GM10847 (cell line): ENCODE data around the gene CNGB1.

ENCODE experiments used
- POLR2A ChIP-seq: IDR thresholded peaks from 2 replicates; pipeline ENCODE4 v1.6.1; 2011; ENCODE audit not compliant: insufficient read length; ENCODE audit errors: extremely low read depth

CNGB1 gene

DNA sequence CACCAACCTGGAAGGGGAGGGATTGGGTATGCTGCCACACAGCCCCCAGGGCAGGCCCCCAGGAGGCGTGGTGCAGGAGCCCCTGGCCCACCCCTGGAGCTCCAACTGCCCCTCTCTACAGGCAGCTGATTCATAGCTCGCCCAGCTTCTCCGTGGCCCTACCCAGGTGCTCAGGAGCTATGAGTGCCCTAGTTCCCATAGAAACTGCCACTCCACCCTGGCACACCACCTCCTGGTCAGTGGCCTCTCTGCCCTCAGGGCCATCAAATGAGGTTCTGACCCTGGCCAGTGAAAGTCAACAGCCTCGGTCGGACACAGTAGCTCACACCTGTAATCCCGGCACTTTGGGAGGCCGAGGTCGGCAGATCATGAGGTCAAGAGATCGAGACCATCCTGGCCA is 18.0 kb downstream of the CNGB1 start:
- TF ChIP-seq POLR2A = no peak

DNA sequence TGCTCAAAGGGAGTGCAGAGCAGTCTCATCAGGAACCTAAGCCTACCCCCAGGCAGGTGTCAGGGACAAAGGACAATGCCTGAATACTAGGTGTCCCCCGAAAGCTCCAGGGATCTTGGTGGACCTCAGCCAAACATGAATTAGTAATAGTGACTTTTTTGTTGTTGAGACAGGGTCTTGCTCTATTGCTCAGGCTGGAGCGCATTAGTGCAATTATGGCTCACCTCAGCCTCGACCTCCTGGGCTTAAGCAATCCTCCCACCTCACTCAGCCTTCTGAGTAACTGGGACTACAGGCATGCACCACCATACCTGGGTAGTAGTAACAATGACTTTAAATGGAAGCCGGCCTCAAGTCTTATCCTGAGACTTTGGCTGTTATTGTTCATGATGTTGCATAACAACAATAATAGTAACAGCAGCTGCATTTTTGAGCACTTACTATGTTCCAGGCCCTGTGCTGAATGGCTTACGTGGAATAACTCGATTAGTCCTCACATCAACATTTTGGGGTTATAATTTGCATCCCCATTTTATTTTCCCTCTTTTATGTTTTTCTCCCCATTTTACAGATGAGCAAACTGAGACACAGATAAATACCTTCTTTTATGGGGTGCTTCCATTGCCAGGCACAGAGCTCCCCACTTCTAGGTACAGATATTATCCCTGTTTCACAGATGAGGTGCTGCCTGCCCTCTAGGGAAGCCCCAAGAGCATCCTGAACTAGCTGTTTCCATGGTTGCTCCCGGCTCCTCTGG is 19.5 kb downstream of the CNGB1 start:
- TF ChIP-seq POLR2A = no peak

- no peak for TF ChIP-seq POLR2A
Measured at GRCh38 chr16:57950382-57950781, 20.5 kb downstream of the CNGB1 start.

DNA sequence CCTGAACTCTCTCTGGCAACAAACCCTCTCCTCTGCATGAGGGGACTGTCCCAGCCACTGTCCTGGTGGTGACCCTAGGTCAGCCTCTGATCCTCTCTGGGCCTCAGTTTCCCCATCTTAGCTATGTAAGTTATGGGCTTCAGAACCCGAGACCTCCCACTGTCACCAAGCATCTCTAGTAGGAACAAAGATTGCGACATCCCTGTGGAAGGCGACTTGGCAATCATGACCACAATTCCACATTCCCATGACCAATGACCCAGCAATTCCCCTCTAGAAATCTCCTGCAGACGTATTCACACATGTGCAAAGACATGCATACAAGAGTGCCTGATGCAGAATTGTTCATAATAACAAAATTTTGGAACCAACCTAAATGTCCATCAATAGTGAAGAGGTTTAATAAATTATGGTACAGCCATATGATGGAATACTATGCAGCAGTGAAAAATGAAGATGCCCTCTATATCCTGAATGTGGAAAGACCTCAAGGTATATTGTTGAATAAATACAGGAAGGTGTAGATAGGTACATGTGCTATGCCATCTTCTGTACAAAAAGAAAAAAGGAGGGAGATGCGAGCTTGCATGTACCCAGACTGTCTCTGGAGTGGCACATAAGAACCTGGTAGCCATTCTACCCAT is 21.2 kb downstream of the CNGB1 start:
- TF ChIP-seq POLR2A = no peak

- no peak for TF ChIP-seq POLR2A
Measured at GRCh38 chr16:57949013-57949412, 21.9 kb downstream of the CNGB1 start.

- TF ChIP-seq POLR2A = no peak
Measured at GRCh38 chr16:57948027-57948426, 22.9 kb downstream of the CNGB1 start.

DNA sequence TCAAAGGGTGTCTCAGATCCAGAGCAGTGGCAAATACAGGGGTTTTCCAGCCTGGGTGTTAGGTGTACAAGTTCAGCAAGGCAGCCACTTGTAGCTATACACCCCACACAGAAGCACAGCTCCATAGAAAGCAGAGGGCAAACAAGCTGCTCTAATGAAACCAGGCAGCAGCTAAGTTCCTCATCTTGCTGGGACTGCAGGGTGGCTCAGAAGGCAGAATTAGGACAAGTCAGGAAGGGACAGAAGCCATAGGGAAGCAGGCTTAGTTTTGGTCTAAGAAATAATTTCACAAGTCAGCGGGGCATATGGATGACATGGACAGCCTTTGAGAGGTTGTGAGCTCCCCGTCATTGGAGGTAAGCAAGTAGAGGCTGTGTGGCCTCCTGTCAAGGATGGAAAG is 23.7 kb downstream of the CNGB1 start:
- TF ChIP-seq POLR2A = no peak

DNA sequence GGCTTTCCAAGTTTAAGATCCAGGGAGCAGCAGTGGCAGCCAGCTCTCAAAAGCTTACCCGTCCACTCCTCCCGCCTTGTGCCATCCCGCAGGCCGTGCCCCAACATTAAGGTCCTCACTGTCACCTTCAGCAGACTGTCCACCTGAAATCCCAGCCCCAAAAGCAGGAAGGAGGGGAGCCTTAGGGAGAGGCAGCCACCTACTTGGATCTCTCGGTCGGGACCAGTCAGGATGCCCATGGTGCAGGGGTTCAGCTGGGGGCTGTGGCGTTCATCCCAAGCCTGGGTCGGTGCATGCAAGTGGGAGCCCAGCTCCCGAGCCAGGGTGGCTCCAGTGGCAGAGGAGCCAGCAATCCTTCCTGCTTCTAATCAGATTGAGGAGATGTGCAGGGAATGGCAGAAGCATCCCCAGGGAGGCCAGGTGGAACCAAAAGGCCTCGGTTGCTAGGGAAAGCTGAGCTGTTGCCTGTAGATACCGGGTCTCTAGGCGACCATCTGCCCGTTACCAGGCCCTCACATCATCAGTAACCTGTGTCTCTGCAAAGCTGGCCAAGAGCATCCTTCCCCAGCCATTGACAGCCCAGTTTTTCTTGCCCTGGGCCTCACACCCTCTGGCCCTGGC is 24.6 kb downstream of the CNGB1 start:
- no peak for TF ChIP-seq POLR2A

- no peak for TF ChIP-seq POLR2A
Measured at GRCh38 chr16:57945740-57946138, 25.2 kb downstream of the CNGB1 start.

GRCh38 chr16:57944970-57945739 is 25.8 kb downstream of the CNGB1 start:
- no peak for TF ChIP-seq POLR2A

DNA sequence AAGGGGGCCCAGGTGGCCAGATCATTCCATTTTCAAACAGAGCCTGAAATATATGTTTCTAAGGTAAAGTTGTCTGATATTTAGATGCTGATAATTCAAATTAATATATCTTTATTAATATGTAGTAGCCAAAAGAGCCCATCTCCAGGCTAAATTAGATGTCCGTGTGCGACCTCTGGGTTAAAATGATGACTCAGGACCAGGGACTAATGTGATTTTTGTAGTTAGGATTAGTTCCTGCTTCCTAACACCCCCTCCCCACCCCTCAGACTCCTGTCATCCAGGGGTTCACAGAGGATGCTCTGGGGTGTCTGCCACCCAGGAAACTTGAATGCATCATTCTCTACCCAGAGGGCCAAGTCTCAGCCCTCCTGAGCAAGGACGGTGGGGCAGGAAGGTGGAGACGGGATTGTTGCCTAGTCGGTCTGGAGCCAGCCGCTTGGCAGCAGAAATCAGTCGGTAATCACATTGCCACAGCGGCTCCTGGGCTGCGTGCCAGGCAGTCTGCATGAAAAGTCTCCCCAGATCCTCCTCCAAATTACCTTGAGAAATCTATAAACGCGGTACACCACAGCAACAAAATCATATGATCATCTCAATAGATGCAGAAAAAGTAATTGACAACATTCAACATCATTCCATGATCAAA is 29.8 kb downstream of the CNGB1 start:
- no peak for TF ChIP-seq POLR2A

DNA sequence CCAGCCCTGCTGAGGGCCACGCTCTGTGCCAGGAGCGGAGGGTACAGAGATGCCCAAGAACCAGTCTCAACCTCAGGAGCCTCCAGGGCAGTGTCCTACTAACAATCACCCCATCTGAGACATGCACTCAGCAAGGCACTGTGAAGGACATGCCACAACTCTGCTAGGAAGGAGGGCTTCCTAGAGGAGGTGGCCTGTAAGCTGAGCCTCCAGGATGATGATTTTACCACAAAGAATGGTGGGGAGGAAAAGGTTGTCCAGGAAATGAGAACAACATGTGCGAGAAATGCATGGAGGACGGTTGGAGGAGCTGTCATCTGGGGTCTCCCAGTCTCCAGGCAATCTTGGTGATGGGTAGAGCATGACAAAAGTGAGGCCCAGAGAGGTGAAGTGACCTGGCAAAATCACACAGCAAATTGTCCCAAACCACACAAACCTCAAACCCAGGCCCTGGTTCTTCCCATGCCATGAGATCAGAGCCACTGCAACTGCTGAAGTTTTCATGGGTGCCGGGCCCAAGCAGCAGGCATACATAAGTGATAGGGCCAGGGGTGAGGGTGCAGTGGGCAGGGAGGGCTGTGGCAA is 30.5 kb downstream of the CNGB1 start:
- TF ChIP-seq POLR2A = no peak

DNA sequence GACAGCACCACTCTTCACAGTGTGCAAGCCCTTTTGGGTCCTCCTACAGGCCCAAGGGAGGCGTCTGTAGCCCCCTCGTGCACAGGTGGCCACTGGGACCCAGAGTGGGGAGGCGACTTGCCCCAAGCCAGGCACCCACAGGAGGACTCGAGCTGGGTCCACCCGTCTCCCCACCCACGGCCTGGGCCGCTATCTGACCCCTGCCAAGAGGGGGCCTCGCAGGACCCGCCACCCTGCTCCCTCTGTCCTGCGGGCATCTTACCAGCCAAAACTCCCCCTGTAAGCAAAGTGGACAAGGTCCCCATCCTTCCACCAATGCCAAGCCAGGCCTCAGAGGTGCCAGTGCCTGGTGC is 31.1 kb downstream of the CNGB1 start:
- TF ChIP-seq POLR2A = no peak

DNA sequence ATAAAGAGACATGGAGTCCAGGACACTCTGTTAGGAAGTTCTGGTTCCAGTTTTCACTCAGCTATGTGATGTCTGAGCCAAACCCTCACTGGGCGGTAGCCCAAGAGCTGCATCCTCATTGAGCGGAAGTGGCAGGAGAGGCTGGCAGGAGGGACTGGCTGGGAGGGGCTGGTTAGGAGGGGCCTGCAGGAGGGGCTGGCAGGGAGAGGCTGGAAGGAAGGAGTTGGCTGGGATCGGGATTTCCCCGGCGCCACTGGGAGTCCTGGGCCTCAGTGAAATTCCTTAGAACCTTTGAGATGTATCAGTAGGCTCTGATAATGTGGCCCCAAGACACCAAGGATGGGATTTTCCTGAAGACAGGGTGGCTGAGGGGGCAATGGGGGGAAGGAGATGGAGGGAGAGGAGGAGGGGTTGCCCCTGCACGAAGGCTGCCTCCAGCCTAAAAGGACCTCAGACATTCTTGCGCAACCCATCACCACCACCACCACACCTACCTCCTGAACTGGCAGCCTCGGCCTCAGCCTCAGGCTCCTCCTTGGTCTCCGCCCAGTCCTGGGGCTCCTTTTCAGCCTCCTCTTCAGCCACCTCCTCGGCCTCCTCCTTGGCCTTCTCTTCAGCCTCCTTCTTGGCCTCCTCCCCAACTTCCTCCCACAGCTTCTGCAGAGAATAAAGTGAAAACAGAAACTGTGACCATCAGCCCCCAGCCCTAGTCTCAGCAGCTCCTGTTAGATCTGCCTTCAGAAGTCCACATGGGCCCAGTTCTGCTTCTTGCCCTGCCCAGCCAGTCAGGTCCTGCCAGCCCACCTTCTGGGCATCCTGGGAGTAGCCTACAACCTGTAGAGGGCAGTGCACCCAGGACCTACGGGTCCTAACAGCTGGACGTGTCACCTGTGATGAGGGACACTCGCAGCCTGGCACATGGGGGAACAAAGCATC is 31.7 kb downstream of the CNGB1 start:
- no peak for TF ChIP-seq POLR2A
